ENCODE results near the gene TUNAR. TPM values are rescaled to one million over a fixed set of nuclear protein-coding genes. Genes with fewer than 3 reads are reported as not detected.

TUNAR gene
- total and polyA plus RNA-seq, 7 donors, result 0.01 TPM; not detected in 6

- WGBS, 3 donors, result 57 to 60% (median 57%) methylated on average over 11 of the region's 11 CpGs
- no peaks in the 10 kb centered on the region for H3K27me3 ChIP-seq (ENCODE audit: insufficient read depth in 3 of 3, low read length in 2 of 3)
- DNase-seq (no peak), ATAC-seq (no peak)
- intact Hi-C loops (cut with DNase I), result no loop called here
- no peaks in the 10 kb centered on the region for H3K4me1 ChIP-seq
- TF ChIP-seq CTCF (IDR thresholded peaks at IDR 0.05), result no peak
- H3K36me3 ChIP-seq (ENCODE audit: insufficient read depth in 1 of 2, low read depth in 1 of 2), result no peaks in the 10 kb centered on the region
- H3K4me3 ChIP-seq, result no peak overlapping the region
- H3K9me3 ChIP-seq, result no peaks in the 10 kb centered on the region
- H3K27ac ChIP-seq, result no peak overlapping the region
These were observed 44.3 kb downstream of the TUNAR start for GRCh38 chr14:95920769-95921438.

- no peaks in the 10 kb centered on the region for H3K9me3 ChIP-seq
- WGBS, 3 donors, result 79 to 93% (median 87%) methylated on average over 4 of the region's 4 CpGs
- intact Hi-C loops (cut with DNase I), result no loop called here
- H3K27me3 ChIP-seq (ENCODE audit: insufficient read depth in 3 of 3, low read length in 2 of 3), result no peaks in the 10 kb centered on the region
- DNase-seq (no peak), ATAC-seq (no peak)
- no peaks in the 10 kb centered on the region for H3K4me1 ChIP-seq
- H3K36me3 ChIP-seq (ENCODE audit: insufficient read depth in 1 of 2, low read depth in 1 of 2), result no peaks in the 10 kb centered on the region
- no peak overlapping the region for H3K4me3 ChIP-seq
- no peak for TF ChIP-seq CTCF (IDR thresholded peaks at IDR 0.05)
- H3K27ac ChIP-seq, result no peak overlapping the region
These were observed 45.4 kb downstream of the TUNAR start for GRCh38 chr14:95922080-95922479.

- intact Hi-C loops (cut with DNase I), result no loop called here
- no peak for ATAC-seq
- H3K36me3 ChIP-seq (ENCODE audit: insufficient read depth in 1 of 2, low read depth in 1 of 2), result no peaks in the 10 kb centered on the region
These were observed 52.1 kb downstream of the TUNAR start for GRCh38 chr14:95928751-95929150.

GRCh38 chr14:95931384-95931783 is 54.8 kb downstream of the TUNAR start:
- no peak for TF ChIP-seq CTCF (IDR thresholded peaks at IDR 0.05)

More at GRCh38 chr14:95928751-95929150, 52.1 kb downstream of the TUNAR start:
- WGBS, 3 donors, result 63 to 72% (median 66%) methylated on average over 2 of the region's 2 CpGs
- DNase-seq, result no peak
- Histone ChIP-seq H3K27me3 (ENCODE audit: insufficient read depth in 3 of 3, low read length in 2 of 3) (peaks cover 0 to 2% (median 2%) of the 10 kb centered on the region in 3 donors), H3K4me3 (no peak overlapping the region), H3K4me1 (no peaks in the 10 kb centered on the region), H3K27ac (no peak overlapping the region), H3K9me3 (no peaks in the 10 kb centered on the region)
- TF ChIP-seq CTCF (IDR thresholded peaks at IDR 0.05), result no peak

More at GRCh38 chr14:95931384-95931783, 54.8 kb downstream of the TUNAR start:
- Histone ChIP-seq H3K27me3 (ENCODE audit: insufficient read depth in 3 of 3, low read length in 2 of 3) (peaks cover 0 to 2% (median 2%) of the 10 kb centered on the region in 3 donors), H3K4me3 (no peak overlapping the region), H3K9me3 (no peaks in the 10 kb centered on the region), H3K36me3 (ENCODE audit: insufficient read depth in 1 of 2, low read depth in 1 of 2) (no peaks in the 10 kb centered on the region), H3K27ac (no peak overlapping the region), H3K4me1 (no peaks in the 10 kb centered on the region)
- intact Hi-C loops (cut with DNase I), result no loop called here
- DNase-seq (no peak), ATAC-seq (no peak)

Data from psoas muscle (tissue), 8 donors.